ENCODE data around the gene FAT1.

The FAT1 gene

DNA sequence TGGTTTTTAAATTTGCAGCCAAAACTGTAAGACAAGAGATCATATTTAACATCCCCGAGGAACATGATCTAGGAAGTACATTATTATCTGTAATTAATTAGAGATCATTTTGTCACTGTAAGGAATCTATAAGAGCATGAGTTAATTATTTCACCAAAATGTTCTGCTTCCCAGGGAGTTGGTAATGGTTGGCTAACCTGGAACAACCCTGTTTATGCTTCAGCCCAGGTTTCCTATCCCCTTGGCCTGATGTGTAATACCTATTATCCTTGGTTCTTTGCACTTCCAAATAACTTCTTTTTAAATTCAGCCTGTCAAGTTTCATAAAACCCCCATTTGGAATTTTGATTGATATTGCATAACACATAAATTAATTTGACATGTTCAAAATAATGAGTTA lies 161.9 kb downstream of the FAT1 start:
- TF ChIP-seq, protein P1, sequence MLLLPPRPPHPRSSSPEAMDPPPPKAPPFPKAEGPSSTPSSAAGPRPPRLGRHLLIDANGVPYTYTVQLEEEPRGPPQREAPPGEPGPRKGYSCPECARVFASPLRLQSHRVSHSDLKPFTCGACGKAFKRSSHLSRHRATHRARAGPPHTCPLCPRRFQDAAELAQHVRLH (tag by site-specific recombination; IDR thresholded peaks at IDR 0.05): no peak
- TF ChIP-seq ZNF248 (tag by site-specific recombination; IDR thresholded peaks at IDR 0.05): no peak
- TF ChIP-seq ZNF140 (tag by site-specific recombination; IDR thresholded peaks at IDR 0.05): no peak
- no peak for TF ChIP-seq ZNF223 (tag by site-specific recombination; IDR thresholded peaks at IDR 0.05)
- no peak for TF ChIP-seq BCL11B (tag by site-specific recombination; IDR thresholded peaks at IDR 0.05; ENCODE audit: low read depth)
- no peak for TF ChIP-seq ZNF202 (tag by site-specific recombination; IDR thresholded peaks at IDR 0.05; ENCODE audit: borderline replicate concordance)
- TF ChIP-seq ZNF433 (tag by site-specific recombination; IDR thresholded peaks at IDR 0.05; ENCODE audit: low read depth): no peak
- no peak for TF ChIP-seq ZNF394 (tag by site-specific recombination; IDR thresholded peaks at IDR 0.05; ENCODE audit: borderline replicate concordance)
- Histone ChIP-seq H3K4me3 (ENCODE audit: low read depth, low read length) (no peak overlapping the region), H3K27ac (ENCODE audit: extremely low read depth, low read depth, low read length) (no peak overlapping the region), H3K36me3 (ENCODE audit: control insufficient read depth in 2 of 2, insufficient read depth in 1 of 2, low read length in 2 of 2) (no peaks in the 10 kb centered on the region), H3K4me1 (ENCODE audit: control insufficient read depth, insufficient read depth, low read length) (no peaks in the 10 kb centered on the region), H3K9me3 (ENCODE audit: control insufficient read depth, insufficient read depth, low read depth, low read length) (no peaks in the 10 kb centered on the region)
- ChIA-PET CTCF (no interaction called here), POLR2A (no interaction called here)

DNA sequence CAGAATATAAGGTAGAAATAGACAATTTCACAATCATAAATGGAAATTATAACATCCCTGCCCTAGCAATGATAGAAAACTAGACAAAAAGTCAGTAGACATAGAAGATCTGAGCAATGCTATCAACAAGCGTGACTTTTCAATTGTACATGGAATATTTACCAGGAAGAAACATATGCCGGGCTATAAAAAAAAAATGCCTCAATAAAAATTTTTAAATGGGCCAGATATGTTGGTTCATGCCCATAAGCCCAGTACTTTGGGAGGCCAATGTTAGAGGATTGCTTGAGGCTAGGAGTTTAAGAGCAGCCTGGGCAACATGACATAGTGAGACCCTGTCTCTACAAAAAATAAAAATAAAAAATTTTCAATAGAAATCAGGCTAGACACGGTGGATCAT lies 163.0 kb downstream of the FAT1 start:
- Histone ChIP-seq H3K36me3 (ENCODE audit: control insufficient read depth in 2 of 2, insufficient read depth in 1 of 2, low read length in 2 of 2) (no peaks in the 10 kb centered on the region), H3K4me3 (ENCODE audit: low read depth, low read length) (no peak overlapping the region), H3K9me3 (ENCODE audit: control insufficient read depth, insufficient read depth, low read depth, low read length) (no peaks in the 10 kb centered on the region), H3K27ac (ENCODE audit: extremely low read depth, low read depth, low read length) (no peak overlapping the region), H3K4me1 (ENCODE audit: control insufficient read depth, insufficient read depth, low read length) (no peaks in the 10 kb centered on the region)
- ChIA-PET CTCF (no interaction called here), POLR2A (no interaction called here)
- TF ChIP-seq ZNF843 (tag by site-specific recombination; IDR thresholded peaks at IDR 0.05) (no peak), ZNF560 (tag by site-specific recombination; IDR thresholded peaks at IDR 0.05; ENCODE audit: borderline replicate concordance) (no peak), ZNF785 (tag by site-specific recombination; IDR thresholded peaks at IDR 0.05) (no peak), ZNF23 (tag by site-specific recombination; IDR thresholded peaks at IDR 0.05; ENCODE audit: borderline replicate concordance) (no peak), ZNF214 (tag by site-specific recombination; IDR thresholded peaks at IDR 0.05; ENCODE audit: borderline replicate concordance) (no peak), MYNN (tag by site-specific recombination; IDR thresholded peaks at IDR 0.05; ENCODE audit: borderline replicate concordance) (no peak), ZNF341 (tag by site-specific recombination; IDR thresholded peaks at IDR 0.05; ENCODE audit: low read depth) (no peak), ZBTB48 (tag by site-specific recombination; IDR thresholded peaks at IDR 0.05) (no peak), ZNF37A (tag by site-specific recombination; IDR thresholded peaks at IDR 0.05) (no peak), ZNF624 (tag by site-specific recombination; IDR thresholded peaks at IDR 0.05) (no peak), ZNF292 (tag by site-specific recombination; IDR thresholded peaks at IDR 0.05; ENCODE audit: borderline replicate concordance, low read depth) (no peak)
- TF ChIP-seq, protein P2, sequence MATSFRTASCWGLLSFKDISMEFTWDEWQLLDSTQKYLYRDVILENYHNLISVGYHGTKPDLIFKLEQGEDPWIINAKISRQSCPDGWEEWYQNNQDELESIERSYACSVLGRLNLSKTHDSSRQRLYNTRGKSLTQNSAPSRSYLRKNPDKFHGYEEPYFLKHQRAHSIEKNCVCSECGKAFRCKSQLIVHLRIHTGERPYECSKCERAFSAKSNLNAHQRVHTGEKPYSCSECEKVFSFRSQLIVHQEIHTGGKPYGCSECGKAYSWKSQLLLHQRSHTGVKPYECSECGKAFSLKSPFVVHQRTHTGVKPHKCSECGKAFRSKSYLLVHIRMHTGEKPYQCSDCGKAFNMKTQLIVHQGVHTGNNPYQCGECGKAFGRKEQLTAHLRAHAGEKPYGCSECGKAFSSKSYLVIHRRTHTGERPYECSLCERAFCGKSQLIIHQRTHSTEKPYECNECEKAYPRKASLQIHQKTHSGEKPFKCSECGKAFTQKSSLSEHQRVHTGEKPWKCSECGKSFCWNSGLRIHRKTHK (tag by site-specific recombination; IDR thresholded peaks at IDR 0.05): no peak
- TF ChIP-seq, protein P1 (tag by site-specific recombination; IDR thresholded peaks at IDR 0.05): no peak
- TF ChIP-seq, protein P3, sequence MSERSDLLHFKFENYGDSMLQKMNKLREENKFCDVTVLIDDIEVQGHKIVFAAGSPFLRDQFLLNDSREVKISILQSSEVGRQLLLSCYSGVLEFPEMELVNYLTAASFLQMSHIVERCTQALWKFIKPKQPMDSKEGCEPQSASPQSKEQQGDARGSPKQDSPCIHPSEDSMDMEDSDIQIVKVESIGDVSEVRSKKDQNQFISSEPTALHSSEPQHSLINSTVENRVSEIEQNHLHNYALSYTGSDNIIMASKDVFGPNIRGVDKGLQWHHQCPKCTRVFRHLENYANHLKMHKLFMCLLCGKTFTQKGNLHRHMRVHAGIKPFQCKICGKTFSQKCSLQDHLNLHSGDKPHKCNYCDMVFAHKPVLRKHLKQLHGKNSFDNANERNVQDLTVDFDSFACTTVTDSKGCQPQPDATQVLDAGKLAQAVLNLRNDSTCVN (tag by site-specific recombination; optimal IDR thresholded peaks at IDR 0.05): no peak
